DOHH2 (cell line): Measurements from ENCODE around the gene KIF26B.

Experiments used
- CTCF ChIP-seq: fragments of 200-600 bp; sonication (generic); IDR thresholded peaks from one replicate; pipeline ENCODE4 v1.5.1; 2014; ENCODE audit warnings: antibody characterized with exemption, mild to moderate bottlenecking, low read depth, low read length; ENCODE audit not compliant: poor library complexity, severe bottlenecking
- EZH2phosphoT487 ChIP-seq: fragments of 200-600 bp; sonication (generic); IDR thresholded peaks from 2 replicates; pipeline ENCODE4 v1.6.1; 2017; ENCODE audit warnings: borderline replicate concordance, mild to moderate bottlenecking, antibody characterized with exemption, low read length, moderate library complexity, mixed read lengths

- no peak for TF ChIP-seq CTCF
- no peak for TF ChIP-seq EZH2phosphoT487
These were observed 355.4 kb downstream of the KIF26B start for GRCh38 chr1:245510144-245510543.
